Left lung (tissue), 10 donors: ENCODE measurements around the gene PKP4. TPM values are rescaled to one million over a fixed set of nuclear protein-coding genes. Genes with fewer than 3 reads are reported as not detected.
"Not testable (repeated sequence)": the region's sequence is repeated elsewhere in the genome, so short reads cannot be mapped to it uniquely, and the experiment has no call there.

Experiments
- ATAC-seq: fragments of 200-7000 bp; cut with Tn5 transposase; one replicate; pipeline ENCODE4 v1.9.1; 2020; ENCODE audit warnings: moderate library complexity
- DNase-seq, 4 donors: peaks; one replicate each; pipeline ENCODE4 v3.0.0-alpha.2; 2013 to 2020
- H3K27ac ChIP-seq, 2 donors: fragments of 200-600 bp; sonication (generic) in 1 of 2; one replicate each; pipeline versions ENCODE4 v1.5.0 to v1.8.0; 2020 to 2021
- H3K27me3 ChIP-seq, 2 donors: fragments of 200-600 bp; sonication (generic) in 1 of 2; one replicate each; pipeline versions ENCODE4 v1.5.0 to v1.8.0; 2020 to 2021
- H3K36me3 ChIP-seq, 2 donors: fragments of 200-600 bp; sonication (generic) in 1 of 2; one replicate each; pipeline versions ENCODE4 v1.5.0 to v1.8.0; 2020 to 2021
- H3K4me1 ChIP-seq, 2 donors: fragments of 200-600 bp; one replicate each; pipeline ENCODE4 v1.8.0; 2021
- H3K4me3 ChIP-seq, 2 donors: fragments of 200-600 bp; sonication (generic) in 1 of 2; one replicate each; pipeline versions ENCODE4 v1.5.0 to v1.8.0; 2020 to 2021; ENCODE audit warnings: mild to moderate bottlenecking in 1 of 2
- H3K9me3 ChIP-seq, 2 donors: fragments of 200-600 bp; sonication (generic) in 1 of 2; one replicate each; pipeline versions ENCODE4 v1.5.0 to v1.8.0; 2020 to 2021
- CTCF ChIP-seq, 2 donors: fragments of 200-600 bp; sonication (generic) in 1 of 2; IDR thresholded peaks; one replicate each; pipeline versions ENCODE4 v1.5.0 to v1.8.0; 2021; ENCODE audit warnings: antibody characterized with exemption in 2 of 2
- intact Hi-C, 2 donors: fragments of 100-400 bp; cut with DNase I; formaldehyde crosslinking; loops; one replicate each; pipeline versions ENCODE4 v1.11.2 to v1.14.2; 2022
- polyA plus RNA-seq, 6 donors: library from polyadenylated mRNA; unstranded; fragments of 120-200 nt; gene quantifications; one replicate each; pipeline ENCODE4 v1.2.1, GENCODE V29; 2013; ENCODE audit not compliant: insufficient read length in 6 of 6
- total RNA-seq, 2 donors: library from RNA; stranded (reverse); fragmentation: NEBNext Ultra II Directional; extraction: Animal tissue kit (Norgen Biotek cat#: 25700); gene quantifications; one replicate each; pipeline ENCODE4 v1.2.1, GENCODE V29; 2021
- donor health status: DM: no; HTN: yes; CAD: no.
- donor health status: DM: no; HTN: no; CAD: no.

Gene PKP4
- total and polyA plus RNA-seq, 8 donors, result 48.3 to 129 (median 110) TPM

DNA sequence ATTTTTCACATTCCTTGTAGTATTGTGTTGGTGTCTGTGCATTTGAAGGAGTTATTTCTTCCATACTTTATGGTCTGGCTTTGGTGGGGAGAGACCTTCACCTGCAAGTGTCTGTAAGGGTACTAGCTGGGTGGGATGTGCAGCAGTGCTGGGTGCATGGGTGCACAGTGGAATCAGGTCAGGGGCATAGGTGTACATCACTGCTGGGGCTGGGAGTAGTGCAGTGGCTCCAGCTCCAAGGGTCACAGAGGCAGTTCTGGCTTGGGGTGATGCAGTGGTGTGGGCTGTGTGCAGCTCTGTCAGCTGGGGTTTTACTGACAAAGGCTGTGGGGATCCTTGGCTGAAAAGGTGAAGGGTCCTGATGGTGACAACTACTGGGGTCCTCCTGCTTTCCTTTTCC lies 45.0 kb upstream of the PKP4 start:
- Histone ChIP-seq H3K4me3 (no peak overlapping the region), H3K36me3 (no peaks in the 10 kb centered on the region), H3K4me1 (no peaks in the 10 kb centered on the region), H3K27ac (no peak overlapping the region), H3K9me3 (peaks cover 4 to 35% of the 10 kb centered on the region in 2 donors), H3K27me3 (no peaks in the 10 kb centered on the region)
- no peak for TF ChIP-seq CTCF (IDR thresholded peaks at IDR 0.05)
- intact Hi-C loops, result no loop called here
- DNase-seq (no peak), ATAC-seq (no peak)

DNA sequence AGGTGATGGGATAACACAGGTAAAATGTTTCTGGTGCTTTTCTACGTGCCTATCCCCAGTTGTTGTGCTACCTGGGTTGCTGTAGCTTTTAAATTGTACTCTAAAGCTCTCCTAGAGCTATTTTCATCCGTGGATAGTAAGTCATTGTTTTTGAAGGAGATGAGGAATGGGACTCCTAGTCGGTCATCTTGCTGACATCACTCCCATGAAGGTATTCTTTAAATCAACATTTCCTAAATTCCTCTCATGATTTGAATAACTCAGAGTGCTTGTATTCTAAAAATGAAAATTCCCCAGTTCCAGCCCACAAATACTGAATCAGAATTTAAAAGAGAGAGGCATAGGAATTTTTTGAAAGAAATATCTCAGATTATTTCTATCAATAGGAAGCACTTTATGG lies 44.5 kb upstream of the PKP4 start:
- Histone ChIP-seq H3K27ac (no peak overlapping the region), H3K9me3 (peaks cover 4 to 37% of the 10 kb centered on the region in 2 donors), H3K27me3 (no peaks in the 10 kb centered on the region), H3K4me1 (no peaks in the 10 kb centered on the region), H3K36me3 (no peaks in the 10 kb centered on the region), H3K4me3 (no peak overlapping the region)
- no peak for ATAC-seq
- TF ChIP-seq CTCF (IDR thresholded peaks at IDR 0.05), result no peak
- no peak for DNase-seq
- intact Hi-C loops, result no loop called here

GRCh38 chr2:158413581-158413980 lies 43.2 kb upstream of the PKP4 start:
- no peak overlapping the region for H3K4me3 ChIP-seq
- no peaks in the 10 kb centered on the region for H3K36me3 ChIP-seq
- H3K4me1 ChIP-seq, result no peaks in the 10 kb centered on the region
- H3K9me3 ChIP-seq, result peaks cover 4 to 37% of the 10 kb centered on the region in 2 donors
- no peaks in the 10 kb centered on the region for H3K27me3 ChIP-seq
- no peak for TF ChIP-seq CTCF (IDR thresholded peaks at IDR 0.05)
- no peak overlapping the region for H3K27ac ChIP-seq
- no peak for ATAC-seq
- intact Hi-C loops, result no loop called here
- no peak for DNase-seq

DNA sequence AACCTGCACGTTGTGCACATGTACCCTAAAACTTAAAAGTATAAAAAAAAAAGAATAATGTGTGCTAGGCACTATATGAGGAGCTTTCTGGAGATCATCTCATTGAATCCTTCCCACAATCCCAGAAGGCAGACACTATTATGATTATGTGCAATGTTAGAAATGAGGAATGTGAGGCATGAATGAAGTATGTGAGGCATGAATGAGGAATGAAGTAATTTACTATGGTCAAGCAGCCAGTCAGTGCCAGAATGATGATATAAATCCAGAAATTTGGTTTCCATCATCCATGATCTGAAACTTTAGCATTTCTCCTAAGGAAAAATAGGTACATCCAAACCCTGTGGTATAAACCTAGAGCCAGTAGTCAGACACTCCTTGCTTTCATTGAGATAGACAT lies 42.2 kb upstream of the PKP4 start:
- no peaks in the 10 kb centered on the region for H3K36me3 ChIP-seq
- no peak for TF ChIP-seq CTCF (IDR thresholded peaks at IDR 0.05)
- no peaks in the 10 kb centered on the region for H3K27me3 ChIP-seq
- DNase-seq (no peak), ATAC-seq (no peak)
- intact Hi-C loops, result no loop called here
- H3K4me1 ChIP-seq, result no peaks in the 10 kb centered on the region
- H3K9me3 ChIP-seq, result peaks cover 4 to 37% of the 10 kb centered on the region in 2 donors
- H3K4me3 ChIP-seq, result no peak overlapping the region
- H3K27ac ChIP-seq, result no peak overlapping the region

DNA sequence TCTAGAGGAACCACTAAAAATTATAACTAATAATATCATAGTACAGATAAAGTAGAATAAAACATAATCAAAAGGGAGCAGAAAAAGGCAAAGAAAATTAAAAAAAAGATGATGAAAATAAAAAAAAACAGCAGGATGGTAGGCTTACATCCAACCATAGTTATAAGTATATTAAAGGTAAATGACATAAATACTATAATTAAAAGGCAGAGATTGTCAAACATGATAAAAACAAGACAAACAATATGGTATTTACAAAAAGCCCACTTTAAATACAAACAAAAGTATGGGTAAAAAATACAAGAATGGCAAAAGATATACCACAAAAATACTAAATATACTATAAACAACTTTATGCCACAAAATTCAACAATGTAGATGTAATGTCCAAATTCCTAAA lies 24.6 kb upstream of the PKP4 start:
- no peaks in the 10 kb centered on the region for H3K4me1 ChIP-seq
- ATAC-seq, result no peak

GRCh38 chr2:158433716-158434115 lies 23.0 kb upstream of the PKP4 start:
- ATAC-seq, H3K27ac ChIP-seq, H3K27me3 ChIP-seq, H3K36me3 ChIP-seq, H3K4me1 ChIP-seq, intact Hi-C loops, H3K4me3 ChIP-seq, DNase-seq: not testable (repeated sequence)
- peaks cover 0 to 43% of the 10 kb centered on the region in 2 donors for H3K9me3 ChIP-seq

More for the DNA sequence above, 24.6 kb upstream of the PKP4 start:
- H3K27ac ChIP-seq, result no peak overlapping the region
- no peaks in the 10 kb centered on the region for H3K36me3 ChIP-seq
- no peak overlapping the region for H3K4me3 ChIP-seq
- peaks cover 0 to 43% of the 10 kb centered on the region in 2 donors for H3K9me3 ChIP-seq
- TF ChIP-seq CTCF (IDR thresholded peaks at IDR 0.05), result no peak
- DNase-seq, result no peak
- intact Hi-C loops, result no loop called here
- no peaks in the 10 kb centered on the region for H3K27me3 ChIP-seq

- DNase-seq, intact Hi-C loops, H3K27me3 ChIP-seq, H3K27ac ChIP-seq, H3K4me1 ChIP-seq, ATAC-seq, H3K4me3 ChIP-seq, H3K36me3 ChIP-seq: not testable (repeated sequence)
- peaks cover 0 to 14% of the 10 kb centered on the region in 2 donors for H3K9me3 ChIP-seq
Measured at GRCh38 chr2:158439062-158439461, 17.7 kb upstream of the PKP4 start.
